ENCODE data around the gene C13orf42.
A peak's percentile ranks its signal among the peaks of the same experiment; 100 is the strongest.
"Not testable (repeated sequence)": the region's sequence is repeated elsewhere in the genome, so short reads cannot be mapped to it uniquely, and the experiment has no call there.

The C13orf42 gene

DNA sequence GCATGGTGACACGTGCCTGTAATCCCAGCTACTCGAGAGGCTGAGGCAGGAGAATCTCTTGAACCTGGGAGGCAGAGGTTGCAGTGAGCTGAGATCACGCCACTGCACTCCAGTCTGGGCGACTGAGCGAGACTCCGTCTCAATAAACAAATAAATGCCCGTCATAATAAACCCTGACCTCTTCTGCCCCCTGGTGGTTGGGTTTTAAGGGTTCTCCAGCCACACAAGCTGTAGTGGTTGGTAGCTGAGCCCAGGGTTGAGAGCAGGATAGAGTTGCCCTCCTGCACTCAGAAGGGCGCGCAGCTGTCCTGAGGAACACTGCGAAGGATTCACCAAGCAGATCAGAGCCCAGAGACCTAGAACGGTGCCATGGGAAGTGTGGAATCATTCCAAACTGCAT is 9.8 kb upstream of the C13orf42 start:
- DNase-seq (ENCODE audit: low read depth in 2 of 2): peak; percentile 27 to 32

DNA sequence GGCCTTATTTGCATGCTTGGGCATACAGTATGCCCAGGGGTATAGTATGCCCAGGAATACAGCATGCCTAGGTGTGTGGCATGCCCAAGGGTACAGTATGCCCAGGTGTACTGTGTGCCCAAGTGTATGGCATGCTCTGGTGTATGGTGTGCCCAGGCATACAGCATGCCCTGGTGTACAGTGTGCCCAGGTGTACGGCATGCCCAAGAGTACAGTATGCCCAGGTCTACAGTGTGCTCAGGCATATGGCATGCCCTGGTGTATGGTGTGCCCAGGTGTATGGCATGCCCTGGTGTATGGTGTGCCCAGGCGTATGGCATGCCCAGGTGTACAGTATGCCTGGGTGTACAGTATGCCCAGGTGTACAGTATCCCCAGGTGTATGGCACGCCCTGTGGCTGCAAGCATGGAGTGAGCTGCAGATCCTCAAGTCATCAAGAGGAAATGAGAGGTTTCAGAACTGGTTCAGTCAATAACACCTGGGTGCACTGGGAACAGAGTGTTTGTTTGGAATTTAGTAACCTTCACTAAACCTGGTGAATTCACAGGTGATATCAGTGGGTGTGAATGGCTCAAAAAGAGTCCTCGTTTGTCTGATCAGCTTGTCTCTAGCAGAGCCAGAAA is 7.8 kb upstream of the C13orf42 start:
- no peak for DNase-seq (ENCODE audit: low read depth in 2 of 2)

GRCh38 chr13:51113969-51114368 is 2.9 kb upstream of the C13orf42 start:
- DNase-seq (ENCODE audit: low read depth in 2 of 2): no peak

DNA sequence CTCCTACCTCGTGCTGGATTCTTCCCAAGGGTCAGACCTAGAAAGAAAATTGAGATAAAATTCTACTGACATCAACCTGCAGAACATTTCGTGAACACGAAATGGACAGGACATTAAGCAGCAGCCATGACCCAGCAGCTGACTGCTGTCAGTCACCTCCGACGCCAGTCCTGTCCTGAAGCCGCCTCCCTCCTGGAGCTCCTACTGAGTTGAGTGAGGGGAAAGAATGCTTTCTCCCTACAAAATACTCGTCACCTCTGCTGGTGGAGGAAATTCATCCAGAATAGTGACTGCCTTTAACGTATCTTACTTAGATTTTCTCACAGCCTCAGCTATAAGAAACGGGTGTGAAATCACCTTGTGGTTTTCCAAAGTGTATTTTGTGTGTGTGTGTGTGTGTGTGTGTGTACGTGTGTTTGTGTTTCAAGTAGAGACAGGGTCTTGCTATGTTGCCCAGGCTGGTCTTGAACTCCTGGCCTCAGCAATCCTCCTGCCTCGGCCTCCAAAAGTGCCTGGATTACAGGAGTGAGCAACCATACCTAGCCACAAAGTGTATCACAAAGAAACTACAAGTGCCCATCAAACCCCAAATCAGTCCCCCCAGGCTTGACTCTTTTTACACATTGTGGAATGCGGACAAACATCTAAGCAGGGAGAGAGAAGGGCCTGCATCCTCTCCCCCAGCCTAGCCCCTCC is 2.3 kb upstream of the C13orf42 start:
- no peak for DNase-seq (ENCODE audit: low read depth in 2 of 2)

DNA sequence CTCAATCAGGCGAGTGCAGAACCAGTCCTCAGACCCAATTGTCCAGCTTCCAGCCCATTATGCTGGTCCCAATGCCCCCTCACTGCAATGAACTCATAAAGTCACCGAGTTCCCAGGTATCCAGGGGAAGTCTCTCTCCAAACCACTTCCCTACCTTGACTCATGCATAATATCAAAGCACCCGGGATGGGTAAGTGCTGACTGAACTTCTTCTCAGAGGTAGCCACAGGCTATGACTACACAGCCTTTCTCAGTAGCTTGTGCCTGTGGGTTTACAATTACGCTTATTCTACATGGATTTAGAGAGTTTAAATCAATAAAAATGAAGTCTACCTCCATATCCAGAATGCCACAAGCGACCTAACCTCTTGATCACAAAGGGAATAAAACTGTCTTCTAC is 1.7 kb upstream of the C13orf42 start:
- no peak for DNase-seq (ENCODE audit: low read depth in 2 of 2)

DNA sequence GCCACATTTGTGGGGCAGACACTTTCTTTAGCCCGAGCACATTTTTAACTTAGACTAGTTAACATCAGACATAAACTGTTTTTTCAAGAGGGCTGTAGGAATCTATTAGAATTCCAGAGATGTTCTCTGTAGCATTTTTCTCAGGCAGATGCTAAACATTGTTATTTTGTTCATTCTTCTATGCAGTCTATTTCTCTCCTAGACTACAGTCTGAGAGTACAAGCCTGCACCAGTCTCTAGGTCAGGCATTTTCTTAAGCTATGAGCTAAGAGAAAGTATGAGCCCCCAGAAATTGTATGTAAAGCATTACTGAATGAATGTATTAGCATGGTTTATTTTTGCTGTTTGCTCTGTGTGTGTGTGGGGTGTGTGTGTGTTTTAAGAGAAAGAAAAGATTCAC is 923 bp upstream of the C13orf42 start:
- no peak for DNase-seq (ENCODE audit: low read depth in 2 of 2)

- DNase-seq (ENCODE audit: low read depth in 2 of 2): no peak
Observed at GRCh38 chr13:51107996-51108395, 3.1 kb downstream of the C13orf42 start.

- no peak for DNase-seq (ENCODE audit: low read depth in 2 of 2)
Observed at GRCh38 chr13:51105046-51105445, 6.0 kb downstream of the C13orf42 start.

GRCh38 chr13:51101636-51102235 is 9.3 kb downstream of the C13orf42 start:
- no peak for DNase-seq (ENCODE audit: low read depth in 2 of 2)

DNA sequence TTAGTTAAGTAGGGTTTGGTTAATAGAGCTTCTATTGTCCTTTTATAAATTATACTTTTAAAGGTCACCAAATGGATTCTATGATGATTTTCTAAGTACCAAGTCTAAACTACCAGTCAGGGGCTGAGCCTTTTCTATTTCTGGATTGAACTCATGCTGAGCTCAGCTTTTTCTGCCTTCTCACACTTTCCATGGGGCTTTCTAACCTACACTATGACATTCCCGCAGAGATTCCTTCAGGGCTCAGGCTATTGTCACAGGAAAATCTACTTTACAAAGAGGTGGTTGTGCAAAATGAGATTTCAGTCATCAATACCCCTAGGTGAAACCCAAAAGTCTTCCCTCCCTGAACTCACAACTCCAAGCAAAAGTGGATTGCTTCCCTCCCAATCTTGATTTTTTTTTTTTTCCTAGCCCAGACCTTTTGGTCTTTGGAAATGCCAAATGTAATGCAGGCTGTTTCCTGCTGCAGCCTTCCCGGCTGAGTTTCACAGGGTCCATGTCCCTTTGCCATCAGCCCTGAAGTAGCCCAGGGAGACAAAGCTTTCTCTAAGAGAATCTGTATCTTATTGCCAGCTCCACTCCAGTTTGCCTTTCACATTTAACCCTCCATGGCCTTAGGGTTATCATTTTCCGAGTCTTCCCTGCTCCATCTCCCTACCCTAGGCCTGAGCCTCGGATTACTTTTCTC is 13.6 kb downstream of the C13orf42 start:
- DNase-seq (ENCODE audit: low read depth in 2 of 2): no peak

DNA sequence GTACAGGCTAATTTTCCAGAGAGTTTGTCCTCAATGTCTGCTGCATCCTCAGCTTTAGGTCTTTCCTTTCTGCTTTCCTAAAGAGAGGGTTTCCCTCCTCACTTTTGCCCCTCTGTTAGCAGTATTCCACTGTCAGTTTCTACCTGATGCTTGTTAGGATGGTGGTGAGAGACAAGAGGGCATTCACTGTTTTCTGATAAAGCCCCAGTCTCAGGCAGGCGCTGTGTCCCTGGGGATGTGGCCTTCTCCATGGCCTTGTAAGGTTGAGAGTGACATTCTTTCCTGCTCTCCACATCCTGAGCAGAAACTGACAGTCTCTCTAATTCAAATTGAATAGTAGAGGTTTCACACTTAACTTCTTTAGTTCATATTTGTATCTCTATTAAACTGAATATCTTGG is 14.9 kb downstream of the C13orf42 start:
- no peak for DNase-seq (ENCODE audit: low read depth in 2 of 2)

DNA sequence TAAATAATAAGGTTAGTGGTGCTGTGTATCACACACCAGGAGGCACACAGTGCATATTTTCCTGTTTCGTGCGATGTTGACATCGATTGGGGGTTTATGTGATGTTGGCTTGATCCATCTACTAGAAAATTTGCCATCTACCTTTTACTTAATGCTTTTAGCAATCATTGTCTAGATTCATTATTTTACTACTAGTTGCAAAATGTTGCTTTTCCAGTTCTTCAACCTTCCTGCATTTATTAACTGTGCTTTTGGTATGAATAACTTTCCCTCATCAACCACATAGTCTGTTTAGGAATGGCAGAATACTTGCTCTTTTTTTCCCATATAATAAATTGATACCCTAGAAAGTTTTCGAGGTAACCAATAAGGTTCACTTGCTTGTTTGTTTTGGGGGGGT is 17.5 kb downstream of the C13orf42 start:
- no peak for DNase-seq (ENCODE audit: low read depth in 2 of 2)

- no peak for DNase-seq (ENCODE audit: low read depth in 2 of 2)
Observed at GRCh38 chr13:51091839-51092238, 19.2 kb downstream of the C13orf42 start.

GRCh38 chr13:51083706-51084105 is 27.4 kb downstream of the C13orf42 start:
- DNase-seq (ENCODE audit: low read depth in 2 of 2): no peak

- not testable (repeated sequence) for DNase-seq (ENCODE audit: low read depth in 2 of 2)
Observed at GRCh38 chr13:51080478-51081065, 30.5 kb downstream of the C13orf42 start.

DNA sequence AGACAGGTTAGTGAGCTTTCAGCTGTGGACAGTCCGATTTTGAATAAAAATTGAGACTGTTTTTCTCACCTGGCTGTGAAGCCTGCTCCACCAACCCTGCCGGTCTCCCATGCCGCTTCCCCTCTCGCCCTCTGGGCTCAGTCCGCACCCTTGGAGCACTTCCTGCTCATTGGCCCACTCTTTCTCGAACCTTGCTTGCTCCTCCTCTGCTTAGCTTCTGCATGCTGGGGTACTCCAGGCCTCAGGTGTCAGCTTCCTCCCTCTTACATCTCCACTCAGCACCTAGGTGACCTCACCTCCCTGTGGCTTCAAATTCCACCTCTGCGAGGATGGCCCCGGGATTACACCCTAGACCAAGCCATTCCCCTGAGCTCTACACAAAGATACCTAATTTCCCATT is 39.6 kb downstream of the C13orf42 start:
- no peak for DNase-seq (ENCODE audit: low read depth in 2 of 2)

DNA sequence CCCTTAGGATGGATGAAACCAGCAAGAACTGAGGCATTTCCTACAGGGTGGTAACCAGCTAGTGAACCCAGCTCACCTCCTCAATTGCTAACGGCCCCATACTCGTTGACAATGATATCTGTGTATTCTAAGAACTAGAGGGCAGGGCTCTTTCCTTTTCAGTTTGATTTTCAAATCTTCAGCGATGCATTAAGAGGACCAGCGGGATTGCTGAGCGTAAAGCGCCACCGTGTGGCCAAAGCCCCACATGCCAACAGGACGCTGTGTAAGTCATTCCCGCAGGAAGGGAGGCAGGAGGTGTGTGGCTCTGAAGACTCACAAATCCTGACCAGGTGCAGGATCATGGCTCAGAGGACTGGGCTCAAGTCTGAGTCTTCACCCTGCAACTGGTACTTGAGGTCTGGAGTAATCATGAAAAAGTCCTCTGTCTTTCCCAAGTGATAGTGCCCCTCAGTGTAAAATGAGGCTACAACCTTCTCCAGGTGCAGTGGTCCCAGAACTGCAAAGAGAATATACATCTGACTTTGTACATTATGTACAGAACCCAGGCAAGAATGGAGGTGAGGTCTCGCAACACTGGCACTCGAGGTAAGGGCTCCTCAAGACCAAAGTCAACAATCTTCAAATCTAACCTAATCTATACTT is 40.9 kb downstream of the C13orf42 start:
- DNase-seq (ENCODE audit: low read depth in 2 of 2): peak; percentile 71

DNA sequence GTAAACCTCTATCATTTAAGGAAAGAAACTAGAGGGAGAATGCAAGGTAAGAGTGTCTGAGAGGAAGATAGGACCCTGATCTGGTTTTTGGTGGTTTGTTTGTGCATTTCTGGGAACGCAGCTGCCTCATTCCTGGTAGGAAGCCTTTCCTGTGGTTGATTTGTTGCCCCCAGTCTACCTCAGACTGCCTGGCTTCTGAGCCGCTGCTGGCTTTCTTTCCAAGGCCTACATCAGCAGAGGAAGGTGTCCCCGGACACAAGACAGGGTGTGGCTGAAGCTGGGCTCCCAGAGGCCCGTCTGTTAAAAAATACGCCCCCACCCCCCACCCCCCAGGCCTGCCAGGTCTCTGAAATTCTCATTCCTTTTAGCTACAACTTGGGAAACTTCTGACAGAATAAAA is 42.6 kb downstream of the C13orf42 start:
- DNase-seq (ENCODE audit: low read depth in 2 of 2): no peak

DNA sequence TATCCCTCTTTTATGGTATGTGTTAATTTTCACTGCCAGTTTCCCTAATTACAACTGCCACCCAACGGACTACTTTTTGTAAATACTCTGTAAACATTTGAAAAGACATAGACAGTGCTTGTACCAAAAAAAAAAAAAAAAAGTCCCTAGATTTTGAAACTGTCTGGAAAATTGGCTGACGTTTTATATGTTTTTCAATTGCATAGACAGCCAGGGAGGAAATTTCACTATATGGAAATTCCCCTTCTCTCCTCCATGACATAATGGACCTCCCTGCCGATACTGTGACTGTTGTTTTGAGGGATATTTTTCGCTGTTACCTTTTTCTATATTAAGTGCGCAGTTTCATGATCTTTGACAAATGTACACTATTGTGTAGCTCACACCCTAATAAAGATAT is 43.4 kb downstream of the C13orf42 start:
- no peak for DNase-seq (ENCODE audit: low read depth in 2 of 2)

- no peak for DNase-seq (ENCODE audit: low read depth in 2 of 2)
Observed at GRCh38 chr13:51067210-51067701, 43.8 kb downstream of the C13orf42 start.

DNA sequence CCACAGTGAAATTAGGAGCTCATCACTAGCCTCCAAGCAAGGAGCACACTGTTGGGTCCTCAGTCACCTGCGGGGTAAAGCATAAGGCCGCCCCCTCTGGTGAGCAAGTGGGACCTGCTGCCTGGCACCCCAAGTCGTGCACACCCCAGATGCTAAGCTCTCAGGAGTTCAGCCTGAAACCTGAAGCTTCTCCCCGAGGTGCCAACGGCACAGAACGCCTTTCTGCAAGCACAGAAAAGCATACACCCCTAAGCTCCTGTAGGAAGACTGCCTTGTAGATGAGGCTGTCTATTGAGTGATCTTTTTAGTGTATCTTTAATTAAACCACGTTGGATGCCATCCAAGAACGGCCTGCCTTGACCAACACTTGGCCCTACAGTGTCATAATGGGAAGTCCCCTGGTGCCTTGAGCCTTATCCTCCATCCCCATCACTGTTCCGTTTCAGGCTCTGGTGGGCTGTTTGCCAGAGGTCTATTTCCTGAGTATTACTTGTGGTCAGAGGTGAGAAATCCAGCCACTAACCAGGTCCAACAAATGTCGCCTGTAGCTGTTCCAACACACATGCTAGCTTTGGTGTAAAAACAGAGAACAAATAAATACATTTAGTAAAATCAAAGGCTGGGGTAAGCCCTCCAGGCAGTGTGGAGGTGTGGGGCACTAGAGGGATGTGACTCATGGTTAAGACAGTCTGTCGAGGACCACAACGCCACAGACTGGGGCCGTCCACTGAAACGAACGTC is 44.8 kb downstream of the C13orf42 start:
- no peak for DNase-seq (ENCODE audit: low read depth in 2 of 2)
